HL-60 (cell line): ENCODE measurements around the gene A2ML1.
"Not testable (repeated sequence)": the region's sequence is repeated elsewhere in the genome, so short reads cannot be mapped to it uniquely, and the experiment has no call there.

Source experiments
- GABPA ChIP-seq: IDR thresholded peaks from 2 replicates; pipeline ENCODE4 v1.6.1; 2012; ENCODE audit warnings: low read depth
- POLR2AphosphoS5 ChIP-seq: IDR thresholded peaks from 2 replicates; pipeline ENCODE4 v1.6.1; 2012; ENCODE audit warnings: low read depth
- SPI1 ChIP-seq: IDR thresholded peaks from 2 replicates; pipeline ENCODE4 v1.6.1; 2012; ENCODE audit warnings: low read depth, mild to moderate bottlenecking, borderline replicate concordance
- TF ChIP-seq, protein P1 (sequence below): IDR thresholded peaks from one replicate; pipeline ENCODE4 v1.5.1; 2011; ENCODE audit warnings: low read length, control low read depth, inconsistent platforms; ENCODE audit not compliant: insufficient read depth
- TF ChIP-seq, protein P2 (sequence below): IDR thresholded peaks from 2 replicates; pipeline ENCODE4 v1.6.1; 2012; ENCODE audit warnings: low read depth; ENCODE audit not compliant: insufficient replicate concordance

DNA sequence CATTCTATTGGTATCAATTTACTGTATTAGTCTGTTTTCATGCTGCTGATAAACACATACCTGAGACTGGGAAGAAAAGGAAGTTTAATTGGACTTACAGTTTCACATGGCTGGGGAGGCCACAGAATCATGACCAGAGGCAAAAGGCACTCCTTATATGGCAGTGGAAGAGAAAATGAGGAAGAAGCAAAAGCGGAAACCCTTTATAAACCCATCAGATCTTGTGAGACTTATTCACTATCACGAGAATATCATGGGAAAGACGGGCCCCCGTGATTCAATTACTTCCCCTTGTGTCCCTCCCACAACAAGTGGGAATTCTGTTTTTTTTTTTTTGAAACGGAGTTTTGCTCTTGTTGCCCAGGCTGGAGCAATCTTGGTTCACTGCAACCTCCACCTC, 80.3 kb downstream of the A2ML1 start:
- TF ChIP-seq, protein P1, sequence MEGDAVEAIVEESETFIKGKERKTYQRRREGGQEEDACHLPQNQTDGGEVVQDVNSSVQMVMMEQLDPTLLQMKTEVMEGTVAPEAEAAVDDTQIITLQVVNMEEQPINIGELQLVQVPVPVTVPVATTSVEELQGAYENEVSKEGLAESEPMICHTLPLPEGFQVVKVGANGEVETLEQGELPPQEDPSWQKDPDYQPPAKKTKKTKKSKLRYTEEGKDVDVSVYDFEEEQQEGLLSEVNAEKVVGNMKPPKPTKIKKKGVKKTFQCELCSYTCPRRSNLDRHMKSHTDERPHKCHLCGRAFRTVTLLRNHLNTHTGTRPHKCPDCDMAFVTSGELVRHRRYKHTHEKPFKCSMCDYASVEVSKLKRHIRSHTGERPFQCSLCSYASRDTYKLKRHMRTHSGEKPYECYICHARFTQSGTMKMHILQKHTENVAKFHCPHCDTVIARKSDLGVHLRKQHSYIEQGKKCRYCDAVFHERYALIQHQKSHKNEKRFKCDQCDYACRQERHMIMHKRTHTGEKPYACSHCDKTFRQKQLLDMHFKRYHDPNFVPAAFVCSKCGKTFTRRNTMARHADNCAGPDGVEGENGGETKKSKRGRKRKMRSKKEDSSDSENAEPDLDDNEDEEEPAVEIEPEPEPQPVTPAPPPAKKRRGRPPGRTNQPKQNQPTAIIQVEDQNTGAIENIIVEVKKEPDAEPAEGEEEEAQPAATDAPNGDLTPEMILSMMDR = not testable (repeated sequence)
- TF ChIP-seq SPI1 = peak; percentile 93
- TF ChIP-seq POLR2AphosphoS5, GABPA: not testable (repeated sequence)
- TF ChIP-seq, protein P2, sequence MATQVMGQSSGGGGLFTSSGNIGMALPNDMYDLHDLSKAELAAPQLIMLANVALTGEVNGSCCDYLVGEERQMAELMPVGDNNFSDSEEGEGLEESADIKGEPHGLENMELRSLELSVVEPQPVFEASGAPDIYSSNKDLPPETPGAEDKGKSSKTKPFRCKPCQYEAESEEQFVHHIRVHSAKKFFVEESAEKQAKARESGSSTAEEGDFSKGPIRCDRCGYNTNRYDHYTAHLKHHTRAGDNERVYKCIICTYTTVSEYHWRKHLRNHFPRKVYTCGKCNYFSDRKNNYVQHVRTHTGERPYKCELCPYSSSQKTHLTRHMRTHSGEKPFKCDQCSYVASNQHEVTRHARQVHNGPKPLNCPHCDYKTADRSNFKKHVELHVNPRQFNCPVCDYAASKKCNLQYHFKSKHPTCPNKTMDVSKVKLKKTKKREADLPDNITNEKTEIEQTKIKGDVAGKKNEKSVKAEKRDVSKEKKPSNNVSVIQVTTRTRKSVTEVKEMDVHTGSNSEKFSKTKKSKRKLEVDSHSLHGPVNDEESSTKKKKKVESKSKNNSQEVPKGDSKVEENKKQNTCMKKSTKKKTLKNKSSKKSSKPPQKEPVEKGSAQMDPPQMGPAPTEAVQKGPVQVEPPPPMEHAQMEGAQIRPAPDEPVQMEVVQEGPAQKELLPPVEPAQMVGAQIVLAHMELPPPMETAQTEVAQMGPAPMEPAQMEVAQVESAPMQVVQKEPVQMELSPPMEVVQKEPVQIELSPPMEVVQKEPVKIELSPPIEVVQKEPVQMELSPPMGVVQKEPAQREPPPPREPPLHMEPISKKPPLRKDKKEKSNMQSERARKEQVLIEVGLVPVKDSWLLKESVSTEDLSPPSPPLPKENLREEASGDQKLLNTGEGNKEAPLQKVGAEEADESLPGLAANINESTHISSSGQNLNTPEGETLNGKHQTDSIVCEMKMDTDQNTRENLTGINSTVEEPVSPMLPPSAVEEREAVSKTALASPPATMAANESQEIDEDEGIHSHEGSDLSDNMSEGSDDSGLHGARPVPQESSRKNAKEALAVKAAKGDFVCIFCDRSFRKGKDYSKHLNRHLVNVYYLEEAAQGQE = not testable (repeated sequence)
